OCI-LY1 (cell line): ENCODE measurements around the gene AGPAT2.

ENCODE experiments used
- H2AFZ ChIP-seq: fragments of 200-600 bp; sonication (generic), shearing (Covaris generic); 2 replicates; pipeline ENCODE4 v1.6.0; 2014; ENCODE audit warnings: antibody characterized with exemption, mild to moderate bottlenecking, low read length
- H3F3A ChIP-seq: fragments of 200-600 bp; sonication (generic), shearing (Covaris generic); 2 replicates; pipeline ENCODE4 v1.6.0; 2014; ENCODE audit warnings: mild to moderate bottlenecking, antibody characterized with exemption, low read length, moderate library complexity; ENCODE audit not compliant: insufficient read depth
- H3K27ac ChIP-seq: fragments of 200-600 bp; sonication (generic); 2 replicates; pipeline ENCODE4 v1.5.1; 2014; ENCODE audit warnings: low read length, mixed run types, mild to moderate bottlenecking, low read depth; ENCODE audit not compliant: poor library complexity, severe bottlenecking
- H3K27me3 ChIP-seq: fragments of 200-600 bp; sonication (generic); 2 replicates; pipeline ENCODE4 v1.6.0; 2014; ENCODE audit warnings: antibody characterized with exemption, mild to moderate bottlenecking, low read length, moderate library complexity; ENCODE audit not compliant: insufficient read depth
- H3K36me3 ChIP-seq: fragments of 200-600 bp; sonication (generic); 2 replicates; pipeline ENCODE4 v1.6.1; 2014; ENCODE audit warnings: mild to moderate bottlenecking, antibody characterized with exemption, low read length, moderate library complexity, mixed read lengths; ENCODE audit not compliant: insufficient read depth
- H3K4me1 ChIP-seq: fragments of 200-600 bp; sonication (generic); 2 replicates; pipeline ENCODE4 v1.5.1; 2014; ENCODE audit warnings: mild to moderate bottlenecking, low read length, moderate library complexity; ENCODE audit not compliant: insufficient read depth, severe bottlenecking
- H3K4me2 ChIP-seq: fragments of 200-600 bp; sonication (generic), shearing (Covaris generic); 2 replicates; pipeline ENCODE4 v1.6.1; 2014; ENCODE audit warnings: low read length
- H3K4me3 ChIP-seq: fragments of 200-600 bp; sonication (generic); 2 replicates; pipeline ENCODE4 v1.5.1; 2014; ENCODE audit warnings: low read length, low read depth, mild to moderate bottlenecking, mixed read lengths; ENCODE audit not compliant: poor library complexity, severe bottlenecking
- H3K79me2 ChIP-seq: fragments of 200-600 bp; shearing (Covaris generic); 2 replicates; pipeline ENCODE4 v1.6.1; 2016; ENCODE audit warnings: mixed run types, low read length, mixed read lengths; ENCODE audit not compliant: insufficient read depth
- H3K9ac ChIP-seq: fragments of 200-600 bp; sonication (generic), shearing (Covaris generic); 2 replicates; pipeline ENCODE4 v1.6.1; 2014; ENCODE audit warnings: mild to moderate bottlenecking, low read length, mixed read lengths
- H3K9me2 ChIP-seq: fragments of 200-600 bp; sonication (generic), shearing (Covaris generic); 2 replicates; pipeline ENCODE4 v1.6.1; 2014; ENCODE audit warnings: low read depth, mild to moderate bottlenecking, low read length, mixed read lengths
- H3K9me3 ChIP-seq: fragments of 200-600 bp; shearing (Covaris generic); 2 replicates; pipeline ENCODE4 v1.6.1; 2014; ENCODE audit warnings: low read length, mixed read lengths
- H4K20me1 ChIP-seq: fragments of 200-600 bp; sonication (generic), shearing (Covaris generic); 2 replicates; pipeline ENCODE4 v1.6.0; 2016; ENCODE audit warnings: mild to moderate bottlenecking, low read length; ENCODE audit not compliant: insufficient read depth
- CTCF ChIP-seq: fragments of 200-600 bp; sonication (generic), shearing (Covaris generic); IDR thresholded peaks from 2 replicates; pipeline ENCODE4 v1.5.1; 2017; ENCODE audit warnings: mild to moderate bottlenecking, antibody characterized with exemption, low read length, moderate library complexity, mixed read lengths
- EZH2 ChIP-seq: fragments of 200-600 bp; sonication (generic), shearing (Covaris generic); IDR thresholded peaks from 2 replicates; pipeline ENCODE4 v1.8.0; 2017; ENCODE audit warnings: borderline replicate concordance, mixed run types, mild to moderate bottlenecking, antibody characterized with exemption, low read length, moderate library complexity, mixed read lengths

Gene AGPAT2

GRCh38 chr9:136697821-136698526 is 10.7 kb upstream of the AGPAT2 start:
- Histone ChIP-seq H3K9ac (no peak overlapping the region), H3K4me3 (no peak overlapping the region), H3K9me2 (no peaks in the 10 kb centered on the region), H3K36me3 (no peaks in the 10 kb centered on the region), H3K27me3 (peaks cover 21% of the 10 kb centered on the region; the same call in 1 of the 2 replicates), H3K79me2 (no peaks in the 10 kb centered on the region), H3K4me1 (peaks cover 13% of the 10 kb centered on the region), H2AFZ (no peak overlapping the region), H3K27ac (no peak overlapping the region), H4K20me1 (no peaks in the 10 kb centered on the region), H3K4me2 (no peak overlapping the region; the same call in 1 of the 2 replicates), H3F3A (no peaks in the 10 kb centered on the region), H3K9me3 (no peaks in the 10 kb centered on the region)
- TF ChIP-seq EZH2, result no peak
- no peak for TF ChIP-seq CTCF

- Histone ChIP-seq H3K4me2 (no peak overlapping the region; the same call in 1 of the 2 replicates), H4K20me1 (no peaks in the 10 kb centered on the region), H3K9me2 (no peaks in the 10 kb centered on the region), H3K27ac (no peak overlapping the region), H3K79me2 (no peaks in the 10 kb centered on the region), H3K9ac (no peak overlapping the region), H3K27me3 (peaks cover 21% of the 10 kb centered on the region; the same call in 1 of the 2 replicates), H3K36me3 (no peaks in the 10 kb centered on the region), H3K4me1 (peaks cover 13% of the 10 kb centered on the region), H3F3A (no peaks in the 10 kb centered on the region), H2AFZ (no peak overlapping the region), H3K9me3 (no peaks in the 10 kb centered on the region), H3K4me3 (no peak overlapping the region)
- TF ChIP-seq CTCF (no peak), EZH2 (no peak)
These were observed 10.0 kb upstream of the AGPAT2 start for GRCh38 chr9:136697146-136697820.

- H3K4me3 ChIP-seq, result no peak overlapping the region
- TF ChIP-seq CTCF, result no peak
- no peak for TF ChIP-seq EZH2
- H3F3A ChIP-seq, result no peaks in the 10 kb centered on the region
- H3K9me3 ChIP-seq, result no peaks in the 10 kb centered on the region
- H3K9ac ChIP-seq, result no peak overlapping the region
- peaks cover 17% of the 10 kb centered on the region; the same call in 1 of the 2 replicates for H3K27me3 ChIP-seq
- no peaks in the 10 kb centered on the region for H3K79me2 ChIP-seq
- no peaks in the 10 kb centered on the region for H3K9me2 ChIP-seq
- H3K4me1 ChIP-seq, result peaks cover 13% of the 10 kb centered on the region
- no peak overlapping the region for H2AFZ ChIP-seq
- H3K27ac ChIP-seq, result no peak overlapping the region
- H3K36me3 ChIP-seq, result no peaks in the 10 kb centered on the region
- no peak overlapping the region for H3K4me2 ChIP-seq
- no peaks in the 10 kb centered on the region for H4K20me1 ChIP-seq
These were observed 9.2 kb upstream of the AGPAT2 start for GRCh38 chr9:136696502-136696901.
